ENCODE measurements around the gene REPS2.

The REPS2 gene

DNA sequence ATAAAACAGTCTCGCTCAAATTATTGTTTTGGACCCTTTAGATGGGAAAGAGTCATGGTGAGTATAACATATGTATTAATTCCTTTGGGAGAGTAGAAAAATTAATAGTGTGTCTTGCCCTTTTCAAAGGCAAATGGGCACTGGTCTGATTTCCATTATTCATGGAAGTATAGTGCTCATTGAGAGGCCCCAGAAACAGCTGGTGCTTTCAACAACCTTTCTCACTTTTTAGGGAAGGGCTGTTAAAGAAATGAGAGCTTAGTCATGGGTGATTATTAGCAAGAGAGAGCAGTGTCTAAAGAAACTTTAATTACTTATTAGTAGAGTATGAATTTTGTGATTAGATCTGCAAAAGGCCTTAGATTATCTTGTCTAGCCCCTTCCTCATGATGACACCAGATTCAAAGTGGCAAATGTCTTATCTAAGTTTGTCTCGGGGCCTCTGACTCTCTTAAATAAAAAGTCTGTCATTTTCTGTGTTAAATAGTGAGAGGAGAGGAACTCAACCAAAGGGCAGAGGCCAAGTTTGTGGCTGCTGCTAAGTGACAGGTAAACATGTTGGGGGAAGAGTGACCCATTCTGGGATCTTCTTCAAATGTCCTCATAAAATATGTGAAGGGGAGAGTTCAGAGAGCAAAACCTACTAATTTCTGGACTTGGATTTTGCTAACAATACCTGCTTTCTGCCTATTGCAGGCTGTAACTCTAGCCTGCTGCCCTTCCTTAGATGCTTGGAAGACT is 110.6 kb downstream of the REPS2 start:
- H3K27ac Mint-ChIP-seq (ENCODE audit: low read depth) = no peak overlapping the region
- ATAC-seq (replicated peaks; ENCODE audit: extremely low read depth, poor library complexity, severe bottlenecking) = no peak
- no peak overlapping the region for H3K4me3 Mint-ChIP-seq
- H3K9me3 Mint-ChIP-seq = no peaks in the 10 kb centered on the region
- no peaks in the 10 kb centered on the region for H3K4me1 Mint-ChIP-seq
- H3K36me3 Mint-ChIP-seq (ENCODE audit: insufficient read depth) = no peaks in the 10 kb centered on the region
- no peak for DNase-seq (ENCODE audit: low spot score in 2 of 2)
- no peaks in the 10 kb centered on the region for H3K27me3 Mint-ChIP-seq

DNA sequence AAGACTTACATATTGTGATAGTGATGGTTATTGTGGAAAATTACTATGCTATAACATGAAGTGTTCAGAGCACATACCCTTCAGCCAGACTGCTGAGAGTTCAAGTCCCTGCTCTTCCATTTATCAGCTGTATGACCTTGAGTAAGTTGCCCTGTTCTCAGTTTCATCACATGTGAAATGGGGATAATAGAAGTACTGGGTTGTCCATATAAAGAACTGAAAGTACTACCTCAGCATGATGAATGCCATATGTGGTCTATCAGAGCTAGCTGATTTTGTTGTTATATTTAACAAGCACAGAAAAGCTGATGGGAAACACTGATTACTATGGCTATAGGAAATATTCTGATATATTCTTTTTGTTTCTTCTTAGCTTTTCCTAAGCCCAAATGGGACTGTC is 115.6 kb downstream of the REPS2 start:
- Mint-ChIP-seq H3K27me3 (no peaks in the 10 kb centered on the region), H3K9me3 (no peaks in the 10 kb centered on the region), H3K36me3 (ENCODE audit: insufficient read depth) (no peaks in the 10 kb centered on the region), H3K4me3 (no peak overlapping the region), H3K27ac (ENCODE audit: low read depth) (no peak overlapping the region), H3K4me1 (no peaks in the 10 kb centered on the region)
- no peak for ATAC-seq (replicated peaks; ENCODE audit: extremely low read depth, poor library complexity, severe bottlenecking)
- DNase-seq (ENCODE audit: low spot score in 2 of 2) = no peak

DNA sequence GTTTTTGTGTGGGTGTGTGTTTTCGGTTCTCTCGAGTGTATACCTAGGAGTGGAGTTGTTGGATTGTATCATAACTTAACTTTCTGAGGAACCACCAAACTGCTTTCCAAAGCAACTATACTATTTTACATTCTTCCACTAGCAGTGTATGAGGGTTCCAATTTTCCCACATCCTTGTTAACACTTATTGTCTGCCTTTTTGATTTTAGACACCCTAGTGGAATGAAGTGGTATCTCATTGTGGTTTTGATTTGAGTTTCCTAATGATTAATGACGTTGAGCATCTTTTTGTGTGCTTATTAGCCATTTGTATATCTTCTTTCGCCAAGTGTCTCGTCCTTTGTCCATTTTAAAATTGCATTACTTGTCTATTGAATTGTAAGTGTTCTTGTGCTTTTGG is 118.6 kb downstream of the REPS2 start:
- no peaks in the 10 kb centered on the region for H3K9me3 Mint-ChIP-seq
- H3K4me1 Mint-ChIP-seq = no peaks in the 10 kb centered on the region
- no peak overlapping the region for H3K27ac Mint-ChIP-seq (ENCODE audit: low read depth)
- ATAC-seq (replicated peaks; ENCODE audit: extremely low read depth, poor library complexity, severe bottlenecking) = no peak
- H3K4me3 Mint-ChIP-seq = no peak overlapping the region
- no peak for DNase-seq (ENCODE audit: low spot score in 2 of 2)
- no peaks in the 10 kb centered on the region for H3K36me3 Mint-ChIP-seq (ENCODE audit: insufficient read depth)
- H3K27me3 Mint-ChIP-seq = no peaks in the 10 kb centered on the region

DNA sequence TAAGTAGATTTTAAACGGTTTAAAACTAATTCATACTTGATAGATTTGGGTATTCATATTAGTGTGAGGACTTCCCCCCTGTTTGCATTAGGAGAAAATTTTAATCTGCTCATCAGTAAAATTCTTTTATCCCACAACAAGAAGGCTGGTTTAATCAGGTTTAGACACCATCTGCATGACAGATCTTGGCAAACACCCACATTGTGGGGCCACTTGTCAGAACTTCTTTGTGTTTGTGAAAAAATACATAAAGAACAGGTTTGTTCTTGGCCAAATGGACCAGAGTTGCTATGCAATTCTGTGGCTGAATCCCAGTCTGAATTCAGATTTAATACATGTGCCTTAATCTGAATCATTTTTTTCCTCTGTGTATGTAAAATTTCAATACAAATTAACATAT is 121.1 kb downstream of the REPS2 start:
- H3K27ac Mint-ChIP-seq (ENCODE audit: low read depth) = no peak overlapping the region
- H3K4me3 Mint-ChIP-seq = no peak overlapping the region
- no peak for ATAC-seq (replicated peaks; ENCODE audit: extremely low read depth, poor library complexity, severe bottlenecking)
- no peaks in the 10 kb centered on the region for H3K4me1 Mint-ChIP-seq
- H3K9me3 Mint-ChIP-seq = no peaks in the 10 kb centered on the region
- DNase-seq (ENCODE audit: low spot score in 2 of 2) = no peak
- H3K36me3 Mint-ChIP-seq (ENCODE audit: insufficient read depth) = no peaks in the 10 kb centered on the region
- H3K27me3 Mint-ChIP-seq = no peaks in the 10 kb centered on the region

DNA sequence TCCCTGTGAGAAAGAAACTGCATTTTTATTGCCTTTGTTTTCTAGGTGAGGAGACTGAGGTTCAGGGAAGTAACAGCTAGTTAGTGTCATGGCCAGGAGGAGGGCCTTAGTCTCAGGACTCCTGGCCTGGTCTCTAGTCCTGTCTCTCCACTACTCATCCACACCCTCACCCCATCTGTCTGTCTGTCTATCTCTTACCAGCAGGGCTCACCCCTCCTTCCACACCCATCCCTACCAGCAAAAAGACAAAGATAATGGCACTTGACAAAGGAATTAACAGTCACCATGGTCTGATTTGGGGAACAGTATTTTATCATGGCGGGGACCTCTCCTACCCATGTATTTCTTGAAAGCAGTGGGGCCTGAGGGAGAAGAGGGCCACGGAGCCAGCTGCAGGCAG is 125.8 kb downstream of the REPS2 start:
- DNase-seq (ENCODE audit: low spot score in 2 of 2) (no peak), ATAC-seq (replicated peaks; ENCODE audit: extremely low read depth, poor library complexity, severe bottlenecking) (no peak)
- Mint-ChIP-seq H3K27me3 (no peaks in the 10 kb centered on the region), H3K4me3 (no peak overlapping the region), H3K9me3 (no peaks in the 10 kb centered on the region), H3K27ac (ENCODE audit: low read depth) (no peak overlapping the region), H3K4me1 (no peaks in the 10 kb centered on the region), H3K36me3 (ENCODE audit: insufficient read depth) (no peaks in the 10 kb centered on the region)

DNA sequence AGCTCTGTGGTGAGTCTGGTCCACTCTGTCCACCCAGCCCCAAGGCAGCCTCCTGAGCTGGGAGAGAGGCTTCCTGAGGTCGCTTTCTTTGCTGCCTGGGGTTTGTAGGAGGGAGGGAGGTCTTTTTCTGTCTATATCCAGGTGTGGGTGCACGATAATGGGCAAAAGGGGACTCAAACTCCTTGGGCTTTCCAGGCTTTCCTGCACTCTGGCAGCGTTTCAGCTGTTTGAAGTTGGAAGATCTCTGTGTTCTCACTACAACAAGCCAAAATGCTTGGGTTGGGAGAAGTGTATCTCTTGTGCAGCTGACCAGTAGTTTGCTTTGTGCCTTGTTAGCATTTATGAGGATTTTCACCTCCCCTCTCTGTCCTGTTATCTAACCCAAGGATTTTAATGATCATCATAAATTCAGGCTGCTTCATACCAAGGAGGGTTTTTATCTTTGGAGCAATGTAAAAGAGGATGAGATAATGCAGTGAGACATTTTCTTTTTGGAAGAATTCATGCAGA is 126.3 kb downstream of the REPS2 start:
- H3K4me1 Mint-ChIP-seq = no peaks in the 10 kb centered on the region
- no peaks in the 10 kb centered on the region for H3K9me3 Mint-ChIP-seq
- H3K36me3 Mint-ChIP-seq (ENCODE audit: insufficient read depth) = no peaks in the 10 kb centered on the region
- H3K27me3 Mint-ChIP-seq = no peaks in the 10 kb centered on the region
- H3K4me3 Mint-ChIP-seq = no peak overlapping the region
- no peak overlapping the region for H3K27ac Mint-ChIP-seq (ENCODE audit: low read depth)
- ATAC-seq (replicated peaks; ENCODE audit: extremely low read depth, poor library complexity, severe bottlenecking) (no peak), DNase-seq (ENCODE audit: low spot score in 2 of 2) (no peak)

DNA sequence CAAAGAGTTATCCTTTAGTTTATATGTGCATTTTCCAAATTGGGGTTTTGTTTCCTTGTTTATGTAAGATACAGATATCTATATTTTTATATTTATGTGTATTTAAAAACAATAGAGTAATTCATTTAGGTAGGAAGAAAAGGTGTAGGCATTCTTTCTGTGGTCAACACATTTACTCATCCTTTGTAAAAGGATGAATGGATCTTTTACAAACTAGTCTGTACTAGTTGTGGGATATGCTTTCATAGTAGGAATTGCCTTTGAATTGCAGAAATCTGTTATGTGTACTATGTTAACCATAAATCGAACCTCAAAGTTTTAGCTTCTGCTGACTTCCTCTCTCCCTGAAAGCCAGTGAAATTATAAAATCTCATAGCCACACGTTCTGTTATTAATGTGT is 128.5 kb downstream of the REPS2 start:
- Mint-ChIP-seq H3K9me3 (no peaks in the 10 kb centered on the region), H3K36me3 (ENCODE audit: insufficient read depth) (no peaks in the 10 kb centered on the region), H3K27me3 (no peaks in the 10 kb centered on the region), H3K4me1 (no peaks in the 10 kb centered on the region), H3K27ac (ENCODE audit: low read depth) (no peak overlapping the region), H3K4me3 (no peak overlapping the region)
- ATAC-seq (replicated peaks; ENCODE audit: extremely low read depth, poor library complexity, severe bottlenecking) (no peak), DNase-seq (ENCODE audit: low spot score in 2 of 2) (no peak)

DNA sequence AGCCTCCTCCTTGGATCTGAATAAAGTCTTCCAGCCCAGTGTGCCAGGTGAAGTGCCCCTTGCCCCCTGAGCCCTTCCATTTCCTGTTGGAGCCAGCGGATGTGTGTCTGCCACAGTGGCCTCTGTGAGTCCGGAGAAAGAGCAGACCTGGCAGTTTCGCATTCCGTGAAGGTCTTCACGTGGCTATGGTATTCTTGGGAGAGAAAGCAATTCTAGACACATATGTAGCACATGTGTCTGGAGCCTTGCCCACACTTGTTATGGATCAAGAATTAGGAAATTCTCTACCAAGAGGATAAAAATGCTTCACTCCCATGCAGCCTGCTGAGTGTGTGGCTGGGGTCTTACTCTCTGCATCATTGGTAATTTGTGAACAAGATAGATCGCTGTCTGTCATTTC is 130.9 kb downstream of the REPS2 start:
- Mint-ChIP-seq H3K27me3 (no peaks in the 10 kb centered on the region), H3K36me3 (ENCODE audit: insufficient read depth) (no peaks in the 10 kb centered on the region), H3K4me3 (no peak overlapping the region), H3K4me1 (no peaks in the 10 kb centered on the region), H3K27ac (ENCODE audit: low read depth) (no peak overlapping the region), H3K9me3 (no peaks in the 10 kb centered on the region)
- ATAC-seq (replicated peaks; ENCODE audit: extremely low read depth, poor library complexity, severe bottlenecking) (no peak), DNase-seq (ENCODE audit: low spot score in 2 of 2) (no peak)

DNA sequence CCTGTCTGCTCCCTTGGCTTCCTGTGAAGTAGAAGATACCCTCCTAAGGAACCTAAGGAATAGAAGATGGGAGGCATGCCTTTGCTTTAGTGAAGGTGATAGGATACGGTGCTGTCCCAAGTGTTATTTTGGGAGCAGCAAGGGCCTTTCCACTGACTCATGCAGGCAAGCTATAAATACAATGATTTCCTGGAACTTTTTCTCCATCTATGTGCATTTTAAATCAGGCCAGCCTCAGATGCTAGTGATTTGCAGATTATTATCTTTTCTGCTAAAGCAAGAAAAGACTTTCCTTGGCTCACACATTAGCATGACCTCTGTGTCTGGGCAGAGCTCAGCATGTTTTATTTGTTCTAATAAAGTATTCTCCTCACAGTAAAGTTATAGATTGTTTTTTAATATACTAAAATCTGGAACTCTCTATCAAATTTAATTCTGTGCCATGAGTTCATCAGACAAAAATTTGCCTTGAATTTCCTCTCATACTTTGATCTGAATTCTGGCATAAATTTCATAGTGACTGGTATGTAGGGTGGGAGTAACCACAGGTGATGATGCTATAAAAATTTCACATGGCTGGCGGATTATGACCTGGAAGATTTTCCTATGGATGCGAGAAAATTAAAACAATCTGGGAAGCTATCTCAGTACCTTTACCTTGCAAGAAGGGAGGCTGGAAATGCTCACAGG is 131.7 kb downstream of the REPS2 start:
- DNase-seq (ENCODE audit: low spot score in 2 of 2) (no peak), ATAC-seq (replicated peaks; ENCODE audit: extremely low read depth, poor library complexity, severe bottlenecking) (no peak)
- Mint-ChIP-seq H3K27me3 (no peaks in the 10 kb centered on the region), H3K36me3 (ENCODE audit: insufficient read depth) (no peaks in the 10 kb centered on the region), H3K4me1 (no peaks in the 10 kb centered on the region), H3K9me3 (no peaks in the 10 kb centered on the region), H3K27ac (ENCODE audit: low read depth) (no peak overlapping the region), H3K4me3 (no peak overlapping the region)

DNA sequence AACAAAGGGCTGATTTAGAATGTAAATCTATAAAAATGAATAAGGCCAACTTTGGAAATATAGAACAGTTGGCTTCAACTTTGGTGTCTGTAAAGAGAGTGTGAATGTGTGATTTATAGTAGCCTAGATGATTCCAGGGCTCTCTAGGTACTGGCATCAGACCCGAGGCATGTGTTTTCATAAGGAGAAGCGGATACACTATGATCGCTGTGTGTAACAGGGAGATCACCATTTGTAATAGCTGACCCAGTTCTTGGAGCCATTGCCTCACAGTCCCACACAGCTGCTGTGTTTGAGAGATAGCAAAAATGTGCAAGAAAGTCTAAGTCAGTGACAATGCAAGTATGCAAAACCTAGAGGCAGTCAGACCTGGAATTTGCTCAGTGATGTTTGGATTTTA is 135.1 kb downstream of the REPS2 start:
- ATAC-seq (replicated peaks; ENCODE audit: extremely low read depth, poor library complexity, severe bottlenecking) = no peak
- peaks cover 5% of the 10 kb centered on the region for H3K27me3 Mint-ChIP-seq

DNA sequence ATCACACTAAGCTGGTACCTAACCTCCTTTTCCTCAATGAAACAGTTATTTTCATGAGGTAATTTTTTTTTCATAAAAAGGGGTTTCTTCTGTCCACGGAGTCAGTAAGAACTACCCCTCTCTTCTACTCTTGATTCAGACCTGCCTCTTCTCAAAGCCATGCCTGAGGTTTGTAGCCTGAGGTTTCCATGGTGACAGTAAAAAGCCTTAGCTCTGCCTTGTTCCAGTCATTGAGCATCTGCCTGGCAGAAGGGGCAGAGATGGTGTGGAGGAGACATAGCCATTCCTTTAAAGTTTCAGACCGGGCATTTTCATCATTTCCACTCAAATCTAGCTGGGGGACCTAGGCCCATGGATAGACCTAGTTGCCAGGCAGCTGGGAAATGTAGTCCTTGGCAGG is 135.5 kb downstream of the REPS2 start:
- ATAC-seq (replicated peaks; ENCODE audit: extremely low read depth, poor library complexity, severe bottlenecking) (no peak), DNase-seq (ENCODE audit: low spot score in 2 of 2) (no peak)
- Mint-ChIP-seq H3K4me3 (no peak overlapping the region), H3K4me1 (no peaks in the 10 kb centered on the region), H3K36me3 (ENCODE audit: insufficient read depth) (no peaks in the 10 kb centered on the region), H3K9me3 (no peaks in the 10 kb centered on the region), H3K27me3 (peaks cover 10% of the 10 kb centered on the region), H3K27ac (ENCODE audit: low read depth) (no peak overlapping the region)

More for the DNA sequence above, 135.1 kb downstream of the REPS2 start:
- Mint-ChIP-seq H3K4me1 (no peaks in the 10 kb centered on the region), H3K27ac (ENCODE audit: low read depth) (no peak overlapping the region), H3K4me3 (no peak overlapping the region), H3K36me3 (ENCODE audit: insufficient read depth) (no peaks in the 10 kb centered on the region), H3K9me3 (no peaks in the 10 kb centered on the region)
- DNase-seq (ENCODE audit: low spot score in 2 of 2) = no peak

DNA sequence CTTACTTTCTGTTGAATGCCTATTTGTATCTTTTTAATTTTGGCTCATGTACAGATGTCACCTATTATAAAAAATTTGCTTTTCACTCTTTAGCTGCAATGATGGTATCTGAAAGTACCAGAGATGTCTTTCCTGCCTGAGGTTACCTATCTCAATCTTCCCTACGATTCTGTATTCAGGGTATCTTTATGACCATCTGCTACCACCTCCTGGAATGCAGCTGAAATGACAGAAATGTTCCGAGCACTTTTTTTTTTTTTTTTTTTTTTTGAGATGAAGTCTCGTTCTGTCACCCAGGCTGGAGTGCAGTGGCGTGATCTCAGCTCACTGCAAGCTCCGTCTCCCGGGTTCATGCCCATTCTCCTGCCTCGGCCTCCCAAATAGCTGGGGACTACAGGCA is 136.4 kb downstream of the REPS2 start:
- Mint-ChIP-seq H3K27me3 (peaks cover 18% of the 10 kb centered on the region), H3K9me3 (no peaks in the 10 kb centered on the region), H3K36me3 (ENCODE audit: insufficient read depth) (no peaks in the 10 kb centered on the region), H3K4me1 (no peaks in the 10 kb centered on the region), H3K4me3 (no peak overlapping the region), H3K27ac (ENCODE audit: low read depth) (no peak overlapping the region)
- ATAC-seq (replicated peaks; ENCODE audit: extremely low read depth, poor library complexity, severe bottlenecking) (no peak), DNase-seq (ENCODE audit: low spot score in 2 of 2) (no peak)

DNA sequence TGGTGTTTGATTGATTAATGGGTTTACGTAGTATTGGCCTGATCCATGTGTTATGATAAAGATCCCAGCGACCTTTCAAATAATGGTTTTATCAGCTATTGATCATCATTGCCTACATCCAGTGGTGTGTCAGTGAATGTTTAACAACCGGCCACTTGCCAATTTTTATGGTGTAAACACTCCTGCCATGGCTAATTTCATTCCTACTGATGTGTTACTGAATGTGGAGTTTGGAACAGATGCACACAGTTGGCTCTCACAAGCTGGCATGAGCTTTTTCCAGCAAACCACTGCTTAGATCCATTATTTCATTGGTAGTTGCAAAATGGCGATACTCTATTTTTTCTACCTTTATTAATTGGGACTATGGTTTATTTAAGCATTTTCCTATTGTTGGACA is 139.9 kb downstream of the REPS2 start:
- H3K9me3 Mint-ChIP-seq = no peaks in the 10 kb centered on the region
- no peaks in the 10 kb centered on the region for H3K4me1 Mint-ChIP-seq
- DNase-seq (ENCODE audit: low spot score in 2 of 2) = no peak
- H3K27me3 Mint-ChIP-seq = peaks cover 18% of the 10 kb centered on the region
- ATAC-seq (replicated peaks; ENCODE audit: extremely low read depth, poor library complexity, severe bottlenecking) = no peak
- no peaks in the 10 kb centered on the region for H3K36me3 Mint-ChIP-seq (ENCODE audit: insufficient read depth)
- H3K27ac Mint-ChIP-seq (ENCODE audit: low read depth) = no peak overlapping the region
- no peak overlapping the region for H3K4me3 Mint-ChIP-seq
